IPS DF 19.7 (cell line): Measurements from ENCODE around the gene SUPT7L.
"Not testable (repeated sequence)": the region's sequence is repeated elsewhere in the genome, so short reads cannot be mapped to it uniquely, and the experiment has no call there.

ENCODE experiments used
- DNase-seq: peaks from one replicate; pipeline ENCODE4 v3.0.0-alpha.2; 2013; ENCODE audit warnings: low read depth, low spot score

SUPT7L gene

DNA sequence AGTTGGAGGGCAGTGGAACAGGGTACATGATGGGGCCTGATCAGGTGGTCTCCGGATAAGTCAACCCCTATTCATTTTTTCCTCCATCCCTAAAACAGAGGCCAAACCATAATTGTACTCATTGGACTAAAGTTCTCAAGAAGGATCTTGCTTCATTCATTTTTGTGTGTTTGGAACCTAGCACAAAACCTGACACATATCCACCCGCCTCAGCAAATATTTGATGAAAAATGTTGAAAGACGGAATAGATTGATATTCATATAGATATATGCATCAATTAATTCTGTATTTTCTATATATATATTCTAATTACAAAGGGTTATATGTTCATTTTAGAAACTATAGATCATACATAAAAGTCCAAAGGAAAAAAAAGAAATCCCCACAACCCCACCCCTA is 22.2 kb upstream of the SUPT7L start:
- no peak for DNase-seq

GRCh38 chr2:27685006-27685405 is 21.6 kb upstream of the SUPT7L start:
- DNase-seq: not testable (repeated sequence)

GRCh38 chr2:27683390-27684071 is 20.1 kb upstream of the SUPT7L start:
- peak; percentile 80 for DNase-seq

DNA sequence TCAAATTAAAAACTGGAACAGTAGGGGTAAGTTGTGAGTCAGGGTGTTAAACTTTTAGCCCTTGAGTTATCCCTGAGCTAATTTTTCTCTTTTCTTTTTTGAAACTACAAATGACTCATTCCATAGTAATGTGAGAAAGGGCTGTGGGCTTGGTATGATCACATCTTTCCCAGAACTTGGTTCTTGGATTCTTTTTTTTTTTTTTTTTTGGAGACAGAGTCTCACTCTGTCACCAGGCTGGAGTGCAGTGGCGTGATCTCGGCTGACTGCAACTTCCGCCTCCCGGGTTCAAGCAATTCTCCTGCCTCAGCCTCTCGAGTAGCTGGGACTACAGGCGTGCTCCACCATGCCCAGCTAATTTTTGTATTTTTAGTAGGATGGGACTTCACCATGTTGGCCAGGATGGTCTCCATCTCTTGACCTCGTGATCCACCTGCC is 18.9 kb upstream of the SUPT7L start:
- not testable (repeated sequence) for DNase-seq

- DNase-seq: no peak
Measured at GRCh38 chr2:27681841-27682240, 18.4 kb upstream of the SUPT7L start.

DNA sequence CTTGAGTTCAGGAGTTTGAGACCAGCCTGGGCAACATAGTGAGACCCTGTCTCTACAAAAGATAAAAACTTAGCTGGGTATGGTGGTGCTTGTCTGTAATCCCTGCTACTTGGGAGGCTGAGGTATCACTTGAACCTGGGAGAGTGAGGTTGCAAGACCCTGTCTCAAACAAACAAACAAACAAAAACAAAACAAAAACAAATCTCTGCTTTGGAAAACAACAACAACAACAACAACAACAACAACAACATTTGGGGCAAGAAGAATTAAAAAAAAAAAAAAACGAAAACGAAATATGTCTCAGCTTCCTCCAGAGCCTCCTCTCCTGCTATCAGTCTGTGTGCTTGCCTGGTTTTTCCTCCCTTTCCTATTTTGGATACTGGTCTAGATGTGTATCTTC is 17.2 kb upstream of the SUPT7L start:
- no peak for DNase-seq

GRCh38 chr2:27672723-27673486 is 9.5 kb upstream of the SUPT7L start:
- DNase-seq: no peak

- no peak for DNase-seq
Measured at GRCh38 chr2:27671235-27671634, 7.8 kb upstream of the SUPT7L start.

DNA sequence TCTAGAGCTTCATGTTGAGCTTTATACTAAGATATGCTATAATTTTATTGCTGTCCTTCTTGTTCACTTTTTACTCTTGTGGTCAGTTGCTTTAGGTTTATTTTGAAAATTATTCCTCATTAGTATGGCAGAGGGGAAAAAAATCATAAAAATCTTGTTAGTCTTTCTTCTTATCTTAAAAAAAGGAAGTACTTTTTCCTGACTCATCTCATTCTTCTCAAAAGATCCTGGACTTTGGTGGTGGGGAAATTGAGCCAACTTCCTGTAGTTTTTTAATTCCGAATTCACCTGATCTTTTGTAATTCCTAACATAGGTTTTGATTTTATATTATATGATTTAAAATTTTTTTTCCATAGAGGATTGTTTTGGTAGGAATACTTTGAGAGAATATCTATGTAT is 4.0 kb upstream of the SUPT7L start:
- DNase-seq: no peak

- no peak for DNase-seq
Measured at GRCh38 chr2:27664622-27665363, 1.4 kb upstream of the SUPT7L start.

DNA sequence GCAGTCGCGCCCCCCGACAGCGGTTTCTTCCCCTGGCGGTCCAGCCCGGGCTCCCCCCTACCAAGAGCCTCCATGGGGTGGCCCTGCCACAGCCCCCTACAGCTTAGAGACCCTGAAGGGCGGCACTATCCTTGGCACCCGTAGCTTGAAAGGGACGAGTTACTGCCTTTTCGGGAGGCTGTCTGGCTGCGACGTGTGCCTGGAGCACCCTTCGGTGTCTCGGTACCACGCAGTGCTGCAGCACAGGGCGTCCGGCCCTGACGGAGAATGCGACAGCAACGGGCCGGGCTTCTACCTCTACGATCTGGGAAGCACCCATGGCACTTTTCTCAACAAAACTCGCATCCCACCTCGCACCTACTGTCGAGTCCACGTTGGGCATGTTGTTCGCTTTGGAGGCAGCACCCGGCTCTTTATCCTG is 750 bp upstream of the SUPT7L start:
- DNase-seq: no peak

DNA sequence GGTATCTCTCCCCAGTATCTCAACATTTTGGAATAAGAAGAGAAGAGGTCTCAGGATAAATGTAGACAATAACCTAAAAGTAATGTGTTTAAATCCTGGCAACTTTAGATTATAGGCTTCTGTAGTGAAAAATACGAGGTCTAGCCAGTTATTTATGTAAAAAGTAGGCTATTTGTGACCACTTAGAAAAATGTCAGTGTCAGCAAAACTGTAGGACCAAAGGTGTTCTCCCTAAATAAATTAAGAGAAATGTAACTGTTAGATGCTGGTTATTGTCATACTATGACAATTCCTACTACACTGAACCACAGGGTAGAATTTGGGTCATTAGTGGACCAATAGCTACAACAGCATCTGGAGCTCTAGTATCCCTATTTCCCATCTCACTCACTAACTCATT is 2.0 kb downstream of the SUPT7L start:
- DNase-seq: no peak

- DNase-seq: no peak
Measured at GRCh38 chr2:27655155-27655951, 8.1 kb downstream of the SUPT7L start.

DNA sequence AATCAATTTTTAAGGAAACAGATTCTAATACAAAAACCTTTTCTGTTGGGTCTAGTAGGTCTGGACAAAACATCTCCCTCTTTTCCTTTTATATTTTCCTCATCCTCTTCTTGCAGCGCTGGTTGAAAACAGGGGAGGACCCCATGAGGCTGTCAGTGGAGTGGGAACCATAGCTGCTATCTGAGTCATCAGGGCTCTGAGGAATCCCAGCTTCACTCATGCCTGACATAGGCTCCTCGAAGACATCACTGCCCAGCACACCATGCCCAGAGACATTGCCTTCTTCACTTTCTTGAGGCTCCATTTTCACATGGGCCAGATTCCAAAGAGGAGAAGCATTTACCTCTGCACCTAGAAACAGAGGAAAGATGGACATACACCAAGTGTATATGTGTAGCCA is 10.0 kb downstream of the SUPT7L start:
- no peak for DNase-seq

GRCh38 chr2:27652790-27653189 is 10.6 kb downstream of the SUPT7L start:
- DNase-seq: no peak

DNA sequence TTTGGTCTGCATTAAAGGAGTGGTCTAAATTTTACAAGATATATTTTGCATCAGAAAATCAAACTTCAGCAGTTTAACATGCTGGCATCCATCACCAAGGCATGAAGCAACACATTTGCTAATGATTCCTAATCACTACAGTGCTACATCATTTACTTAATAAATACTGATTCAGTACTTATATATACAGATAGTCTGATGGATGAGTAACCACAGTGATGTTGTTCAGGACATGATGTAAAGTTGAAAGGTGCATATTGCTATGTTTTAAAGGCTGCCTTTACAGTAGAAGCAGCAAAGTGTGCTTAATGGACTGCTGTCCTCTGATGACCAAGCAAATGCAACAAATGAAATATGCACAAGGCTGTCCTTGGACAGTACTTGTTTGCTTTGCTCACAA is 11.1 kb downstream of the SUPT7L start:
- DNase-seq: no peak

GRCh38 chr2:27651056-27651455 is 12.4 kb downstream of the SUPT7L start:
- no peak for DNase-seq

DNA sequence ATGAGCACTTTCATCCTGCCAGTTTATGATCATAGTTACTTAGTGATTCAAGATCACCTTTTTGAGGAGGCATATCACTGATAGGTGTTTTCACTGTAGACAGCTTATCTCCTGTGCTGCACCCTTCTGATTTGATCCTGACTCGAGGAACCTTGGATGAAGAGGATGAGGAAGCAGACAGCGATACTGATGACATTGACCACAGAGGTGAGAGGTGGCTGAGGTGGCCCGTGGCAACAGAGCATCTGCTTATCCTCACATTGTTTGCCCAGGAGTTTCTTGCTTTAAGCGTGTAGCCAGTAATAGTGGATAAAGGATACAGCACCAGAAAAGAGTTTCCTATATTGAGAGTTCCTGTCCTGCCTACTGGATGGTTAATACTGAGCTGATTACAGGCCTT is 15.7 kb downstream of the SUPT7L start:
- no peak for DNase-seq

DNA sequence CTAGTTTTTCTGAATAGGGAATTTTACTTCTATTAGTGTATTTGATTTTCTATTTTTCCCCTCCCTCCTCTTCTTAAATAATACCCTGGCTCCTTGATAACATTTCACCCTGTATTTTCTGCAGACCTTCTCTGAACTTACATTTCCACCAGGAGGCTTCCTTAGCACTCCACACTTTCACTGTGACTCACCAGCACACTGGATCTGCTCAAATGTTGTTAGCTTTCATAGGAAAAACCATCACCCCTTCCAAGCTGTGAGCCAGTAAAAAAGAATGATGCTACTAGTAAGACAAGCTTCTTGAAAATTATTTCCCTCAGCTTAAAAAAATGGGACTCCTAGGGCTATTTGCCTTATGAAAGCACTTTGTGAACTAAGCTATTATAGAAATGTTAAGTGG is 16.1 kb downstream of the SUPT7L start:
- DNase-seq: no peak

- no peak for DNase-seq
Measured at GRCh38 chr2:27645197-27645596, 18.2 kb downstream of the SUPT7L start.

GRCh38 chr2:27640722-27641245 is 22.6 kb downstream of the SUPT7L start:
- no peak for DNase-seq
